Measurements from ENCODE around the gene RSPO4. TPM values are rescaled to one million over a fixed set of nuclear protein-coding genes. Genes with fewer than 3 reads are reported as not detected.
"Not testable (repeated sequence)": the region's sequence is repeated elsewhere in the genome, so short reads cannot be mapped to it uniquely, and the experiment has no call there.

Gene RSPO4
- total RNA-seq, 2 donors from 2014 or later: 0.08 to 0.12 TPM

- no peaks in the 10 kb centered on the region for H3K4me1 ChIP-seq
- no peak overlapping the region for H3K4me3 ChIP-seq
- H3K9me3 ChIP-seq: no peaks in the 10 kb centered on the region
- TF ChIP-seq CTCF (IDR thresholded peaks at IDR 0.05): no peak
- intact Hi-C loops (cut with DNase I): no loop called here
- H3K27me3 ChIP-seq: no peaks in the 10 kb centered on the region
- DNase-seq: no peak
- H3K9ac ChIP-seq (ENCODE audit: low read depth in 2 of 2, low read length in 2 of 2): no peak overlapping the region
- no peak overlapping the region for H3K27ac ChIP-seq
- H3K36me3 ChIP-seq: no peaks in the 10 kb centered on the region
These were observed 14.4 kb downstream of the RSPO4 start for GRCh38 chr20:987677-988076.

GRCh38 chr20:986733-987355 lies 15.3 kb downstream of the RSPO4 start:
- intact Hi-C loops (cut with DNase I): no loop called here
- Histone ChIP-seq H3K36me3 (no peaks in the 10 kb centered on the region), H3K27ac (no peak overlapping the region), H3K9me3 (no peaks in the 10 kb centered on the region), H3K9ac (ENCODE audit: low read depth in 2 of 2, low read length in 2 of 2) (no peak overlapping the region), H3K27me3 (no peaks in the 10 kb centered on the region), H3K4me3 (no peak overlapping the region), H3K4me1 (no peaks in the 10 kb centered on the region)
- no peak for TF ChIP-seq CTCF (IDR thresholded peaks at IDR 0.05)
- no peak for DNase-seq

DNA sequence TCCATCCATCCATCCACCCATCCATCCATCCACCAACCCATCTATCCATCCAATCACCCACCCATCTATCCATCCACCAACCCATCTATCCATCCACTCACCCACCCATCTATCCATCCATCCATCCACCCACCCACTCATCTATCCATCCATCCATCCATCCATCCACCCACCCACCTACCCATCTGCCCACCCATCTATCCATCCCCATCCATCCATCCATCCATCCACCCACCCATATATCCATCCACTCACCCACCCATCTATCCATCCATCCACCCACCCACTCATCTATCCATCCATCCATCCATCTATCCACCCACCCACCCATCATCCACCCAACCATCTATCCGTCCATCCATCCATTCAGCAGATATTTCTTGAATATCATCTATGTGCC lies 17.1 kb downstream of the RSPO4 start:
- DNase-seq; H3K36me3 ChIP-seq; H3K9ac ChIP-seq (ENCODE audit: low read depth in 2 of 2, low read length in 2 of 2); H3K4me1 ChIP-seq; H3K27ac ChIP-seq; H3K27me3 ChIP-seq; H3K4me3 ChIP-seq; intact Hi-C loops (cut with DNase I); H3K9me3 ChIP-seq: not testable (repeated sequence)

- intact Hi-C loops (cut with DNase I): no loop called here
- DNase-seq: no peak
- no peak overlapping the region for H3K4me3 ChIP-seq
These were observed 19.4 kb downstream of the RSPO4 start for GRCh38 chr20:982754-983153.

GRCh38 chr20:977021-977420 lies 25.1 kb downstream of the RSPO4 start:
- H3K27me3 ChIP-seq: no peaks in the 10 kb centered on the region
- intact Hi-C loops (cut with DNase I): no loop called here
- no peak overlapping the region for H3K4me3 ChIP-seq
- H3K9ac ChIP-seq (ENCODE audit: low read depth in 2 of 2, low read length in 2 of 2): no peak overlapping the region
- TF ChIP-seq CTCF (IDR thresholded peaks at IDR 0.05): no peak
- DNase-seq: no peak
- no peaks in the 10 kb centered on the region for H3K4me1 ChIP-seq
- no peak overlapping the region for H3K27ac ChIP-seq
- no peaks in the 10 kb centered on the region for H3K36me3 ChIP-seq
- H3K9me3 ChIP-seq: no peaks in the 10 kb centered on the region

More at GRCh38 chr20:982754-983153, 19.4 kb downstream of the RSPO4 start:
- H3K36me3 ChIP-seq: no peaks in the 10 kb centered on the region
- no peaks in the 10 kb centered on the region for H3K27me3 ChIP-seq
- H3K4me1 ChIP-seq: no peaks in the 10 kb centered on the region
- no peak for TF ChIP-seq CTCF (IDR thresholded peaks at IDR 0.05)
- H3K9ac ChIP-seq (ENCODE audit: low read depth in 2 of 2, low read length in 2 of 2): no peak overlapping the region
- H3K9me3 ChIP-seq: no peaks in the 10 kb centered on the region
- H3K27ac ChIP-seq: no peak overlapping the region

DNA sequence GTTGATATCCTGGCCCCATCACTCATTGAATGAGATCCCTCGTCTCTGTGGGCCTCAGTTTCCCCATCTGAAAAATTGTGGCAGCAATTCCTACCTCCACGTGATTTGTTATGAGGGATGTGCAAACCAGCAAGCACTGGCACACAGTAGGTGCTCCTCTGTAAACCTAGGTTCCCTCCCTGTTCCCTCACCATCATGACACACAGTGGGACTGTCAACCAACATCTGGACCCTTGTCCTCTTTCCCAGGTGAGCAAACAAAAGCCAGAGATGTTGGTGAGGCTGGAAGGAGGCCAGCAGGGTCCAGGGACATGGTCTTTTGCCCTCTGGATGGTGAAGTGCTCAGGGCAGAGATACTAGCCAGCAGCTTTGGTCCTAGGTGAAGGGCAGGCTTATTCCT lies 26.1 kb downstream of the RSPO4 start:
- H3K36me3 ChIP-seq: no peaks in the 10 kb centered on the region
- DNase-seq: no peak
- TF ChIP-seq CTCF (IDR thresholded peaks at IDR 0.05): no peak
- H3K9me3 ChIP-seq: no peaks in the 10 kb centered on the region
- no peak overlapping the region for H3K9ac ChIP-seq (ENCODE audit: low read depth in 2 of 2, low read length in 2 of 2)
- H3K4me1 ChIP-seq: no peaks in the 10 kb centered on the region
- H3K27me3 ChIP-seq: no peaks in the 10 kb centered on the region
- intact Hi-C loops (cut with DNase I): no loop called here
- H3K4me3 ChIP-seq: no peak overlapping the region
- H3K27ac ChIP-seq: no peak overlapping the region

All from colonic mucosa (tissue), 4 donors.